Fibroblast of peridontal ligament (primary cell): ENCODE data around the gene DTNA.

Experiments
- DNase-seq: peaks from one replicate; pipeline ENCODE4 v3.0.0-alpha.2; 2010; ENCODE audit errors: extremely low read depth

DTNA gene

GRCh38 chr18:34771958-34772357 lies 61.9 kb downstream of the DTNA start:
- peak; percentile 36 for DNase-seq

DNA sequence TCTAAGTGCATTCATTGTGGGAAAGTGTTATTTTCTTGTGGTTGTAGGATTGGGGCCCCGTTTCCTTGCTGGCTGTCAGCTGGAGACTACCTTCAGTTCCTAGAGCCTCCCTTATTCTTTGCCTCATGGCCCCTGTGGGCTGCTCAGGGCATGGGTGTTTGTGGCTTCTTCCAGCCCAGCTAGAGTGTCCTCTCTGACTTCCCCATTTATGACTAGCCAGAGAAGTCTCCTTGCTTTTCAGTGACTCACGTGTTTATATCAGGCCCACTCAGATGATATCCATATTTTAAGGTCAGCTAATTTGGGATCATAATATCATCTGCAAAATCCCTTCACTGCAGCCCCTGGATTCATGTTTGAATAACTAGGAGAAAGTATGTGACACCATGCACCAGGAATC lies 62.8 kb downstream of the DTNA start:
- DNase-seq = peak; percentile 42

- no peak for DNase-seq
Observed at GRCh38 chr18:34773378-34773777, 63.3 kb downstream of the DTNA start.

DNA sequence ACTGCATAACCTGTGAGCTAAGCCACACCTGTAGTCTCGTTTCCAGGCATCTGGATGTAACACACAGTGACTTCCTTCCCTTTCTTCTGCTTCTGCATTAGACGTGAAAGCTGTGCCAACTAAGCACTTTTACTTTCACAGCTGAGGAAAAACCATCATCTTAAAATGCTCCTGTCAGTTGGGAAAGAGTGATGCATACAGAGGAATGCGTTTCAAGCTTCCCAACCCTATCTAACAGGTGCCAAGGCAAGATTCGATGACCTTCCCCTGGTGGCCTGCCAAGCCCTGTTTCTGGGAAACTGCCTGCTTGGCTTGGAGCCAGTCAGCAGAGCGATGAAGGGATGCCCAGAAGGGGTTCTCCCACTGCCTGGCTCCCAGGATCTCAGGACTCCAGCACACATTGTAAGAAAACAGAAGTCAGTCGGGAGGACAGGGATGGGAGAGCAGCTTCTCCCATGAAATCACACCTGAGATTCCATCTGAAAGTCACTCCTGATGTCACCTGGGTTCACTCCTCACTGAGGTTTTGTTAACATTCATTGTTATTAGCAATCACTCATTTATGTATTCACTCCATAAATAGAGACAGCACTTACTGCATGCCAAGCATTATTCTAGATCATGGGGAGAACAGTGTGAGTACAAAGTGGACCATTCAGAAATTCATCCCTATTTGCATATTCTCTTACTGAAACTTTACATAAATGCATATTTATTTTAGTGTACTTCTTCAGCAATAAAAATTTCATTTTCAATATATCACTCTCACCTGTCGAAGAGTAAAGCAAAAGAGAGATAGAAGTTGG lies 64.1 kb downstream of the DTNA start:
- peak; percentile 62 for DNase-seq

DNA sequence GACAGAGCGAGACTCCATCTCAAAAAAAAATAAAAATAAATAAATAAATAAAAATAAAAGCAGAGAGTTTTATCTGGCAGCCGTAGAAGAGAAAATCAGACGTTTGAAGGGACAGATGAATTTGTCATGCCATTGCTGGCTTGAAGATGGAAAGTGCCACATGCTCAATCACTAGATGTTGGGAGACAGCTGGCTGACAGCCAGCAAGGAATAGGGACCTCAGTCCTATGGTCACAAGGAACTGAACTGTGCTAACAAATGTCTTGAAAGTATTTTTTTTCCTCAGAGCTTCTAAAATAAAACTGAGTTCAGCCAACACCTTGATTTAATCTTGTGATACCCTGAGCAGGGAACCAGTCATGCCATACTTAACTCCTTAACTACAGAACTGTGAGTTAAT lies 65.4 kb downstream of the DTNA start:
- no peak for DNase-seq

DNA sequence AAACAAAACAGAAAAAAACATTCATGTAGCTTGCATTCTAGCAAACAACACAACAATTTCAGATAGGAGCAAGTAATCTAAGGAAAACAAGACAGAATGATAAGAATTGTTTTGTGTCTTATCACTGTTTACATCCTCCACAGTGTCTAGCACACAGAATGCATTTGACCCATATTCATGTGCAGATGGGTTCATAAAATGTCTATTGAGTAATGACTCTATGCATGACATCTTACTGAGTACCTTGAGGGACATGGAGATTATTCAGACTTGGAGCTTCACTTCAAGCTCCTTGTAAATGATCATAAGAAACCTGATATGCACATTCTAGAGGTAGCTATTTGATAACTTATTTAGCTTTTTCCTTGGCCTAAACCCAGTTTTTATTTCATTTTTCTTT lies 69.0 kb downstream of the DTNA start:
- no peak for DNase-seq

DNA sequence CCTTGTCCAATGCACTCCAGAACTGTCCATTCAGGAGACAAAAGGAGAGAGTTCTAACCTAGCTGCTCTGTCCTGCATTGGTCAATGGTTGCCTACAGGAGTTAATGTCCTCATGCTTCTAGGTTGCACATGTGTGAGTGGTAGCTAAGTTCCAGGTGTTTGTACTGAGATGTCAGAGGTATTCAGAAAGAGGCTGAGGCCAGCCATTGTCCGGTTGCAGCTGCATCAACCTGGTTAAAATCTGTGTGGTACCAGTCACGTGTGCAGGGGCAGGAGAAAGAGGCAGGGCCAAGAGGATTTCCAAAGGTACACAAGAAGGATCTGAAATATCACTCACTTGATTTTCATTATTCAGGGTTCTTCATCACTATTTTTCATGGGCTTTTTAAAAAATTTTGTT lies 70.8 kb downstream of the DTNA start:
- DNase-seq = no peak

- peak; percentile 32 for DNase-seq
Observed at GRCh38 chr18:34783501-34783900, 73.4 kb downstream of the DTNA start.

GRCh38 chr18:34786162-34786741 lies 76.2 kb downstream of the DTNA start:
- no peak for DNase-seq

DNA sequence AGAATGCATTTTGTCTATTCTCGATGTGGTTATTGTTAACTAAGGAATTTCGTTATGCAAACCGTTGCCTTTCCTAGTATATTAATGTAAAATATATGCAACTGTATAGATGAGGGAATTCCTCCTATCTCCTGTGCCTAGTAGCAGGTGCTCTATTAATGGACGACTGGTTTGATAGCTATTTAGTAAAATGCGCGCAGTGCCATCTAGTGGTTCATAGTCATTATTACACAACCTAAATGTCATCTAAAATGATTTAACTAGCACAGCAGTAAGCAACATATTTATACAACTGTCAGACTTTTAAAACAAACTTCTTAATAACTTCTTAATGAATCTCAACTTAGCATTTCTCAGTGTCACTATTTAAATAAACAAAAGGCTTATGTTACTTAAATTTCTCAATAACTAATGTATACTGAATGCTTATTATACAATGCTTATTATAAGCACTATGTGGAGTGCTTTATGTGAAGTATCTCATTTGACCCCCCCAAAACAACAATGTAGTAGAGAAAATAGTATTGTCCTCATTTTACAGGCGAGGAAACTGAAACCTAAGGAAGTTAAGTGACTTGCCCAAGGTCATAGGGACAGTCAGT lies 77.9 kb downstream of the DTNA start:
- DNase-seq = peak; percentile 84

DNA sequence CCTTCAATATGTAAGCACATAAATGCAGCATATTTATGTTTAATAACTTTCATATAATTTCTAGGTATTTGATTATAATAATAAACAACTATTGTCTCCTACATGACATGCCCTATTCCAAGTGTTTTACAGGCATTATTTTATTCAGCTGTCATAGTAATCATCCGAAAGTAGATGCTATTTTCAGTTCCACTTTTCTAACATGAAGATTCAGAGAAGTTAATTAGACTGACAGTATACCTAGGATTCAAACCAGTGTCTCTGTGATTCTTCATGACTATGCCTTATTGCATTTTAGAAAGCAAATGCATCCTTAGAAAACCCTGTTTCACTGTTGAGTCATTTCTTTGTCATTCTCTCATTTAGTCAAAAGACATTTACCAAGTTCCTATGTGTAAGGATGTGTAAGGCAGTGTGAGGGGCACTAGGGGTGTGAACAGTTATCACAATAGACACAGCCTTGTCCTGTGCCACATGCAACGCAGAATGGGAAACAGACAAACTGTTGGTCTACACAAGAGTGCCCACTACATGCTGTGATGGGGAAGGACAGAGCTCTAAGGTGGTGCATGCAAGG lies 79.8 kb downstream of the DTNA start:
- DNase-seq = no peak

DNA sequence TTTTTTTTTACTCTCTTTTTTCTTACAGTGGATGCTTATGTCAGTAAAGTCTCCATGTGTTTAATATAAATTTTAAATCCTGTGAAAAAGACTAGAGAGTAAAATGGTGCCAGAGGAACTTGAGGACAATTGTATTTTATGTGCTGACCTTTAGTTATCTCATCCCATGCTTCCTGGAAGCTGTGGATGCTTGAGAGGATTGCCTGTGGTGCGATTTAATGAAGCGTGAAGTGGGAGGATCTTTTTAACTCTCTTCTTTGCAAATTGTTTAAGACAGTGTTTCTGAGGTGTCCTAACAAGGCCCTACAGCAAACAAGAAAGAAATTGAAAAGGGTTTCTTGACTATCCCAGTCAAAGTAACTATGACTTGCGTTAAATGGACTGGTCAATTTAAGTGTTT lies 84.2 kb downstream of the DTNA start:
- no peak for DNase-seq

DNA sequence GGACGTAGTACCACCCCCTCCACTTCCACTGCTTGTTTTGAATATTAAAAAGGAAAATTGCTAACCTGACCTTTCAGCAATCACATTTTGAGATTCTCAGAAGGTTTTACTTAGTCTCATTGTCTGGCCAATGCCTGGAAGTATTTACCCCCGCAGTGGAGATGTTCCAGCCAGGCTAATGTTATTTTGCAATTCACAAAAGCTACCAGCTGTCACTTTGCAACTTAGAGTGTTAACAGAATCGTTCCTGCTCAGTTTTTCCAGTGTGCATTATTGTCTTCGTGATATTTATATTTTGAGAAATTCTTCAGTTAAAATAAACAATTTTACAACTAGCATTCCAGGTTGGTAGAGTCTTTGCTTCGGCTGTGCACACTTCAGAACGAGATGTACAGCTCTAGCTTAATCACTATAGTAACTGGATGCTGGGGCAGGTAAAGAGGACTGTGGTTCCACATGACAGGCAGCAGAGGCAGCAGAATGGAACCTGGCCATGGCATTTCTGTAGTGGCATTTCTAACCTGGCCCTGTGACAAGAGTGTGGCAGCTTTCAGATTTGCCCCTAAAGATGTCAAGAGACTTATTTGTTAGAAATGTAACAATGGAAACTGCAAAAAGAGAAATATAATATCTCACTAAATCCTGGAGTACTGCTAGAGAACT lies 85.1 kb downstream of the DTNA start:
- DNase-seq = no peak

- DNase-seq = no peak
Observed at GRCh38 chr18:34796035-34796657, 86.0 kb downstream of the DTNA start.

DNA sequence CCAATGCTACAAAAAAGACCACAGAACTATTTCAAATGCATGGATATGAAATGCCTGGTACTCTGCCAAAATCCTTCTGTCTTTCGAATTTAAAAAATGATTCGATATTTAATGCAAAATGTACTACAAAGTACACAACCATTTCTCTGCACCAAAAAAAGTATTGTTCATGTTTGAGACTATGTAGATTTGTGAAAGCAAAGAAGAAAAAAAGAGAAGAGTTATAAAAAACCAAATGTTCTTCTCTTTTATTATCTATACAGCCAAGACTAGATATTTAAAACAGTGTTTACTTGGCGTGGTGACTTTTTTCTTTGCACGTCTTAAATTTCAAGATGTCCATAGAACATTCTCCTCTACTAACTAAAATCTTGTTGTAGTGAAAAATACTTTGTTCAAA lies 89.2 kb downstream of the DTNA start:
- no peak for DNase-seq

- DNase-seq = no peak
Observed at GRCh38 chr18:34800381-34800780, 90.3 kb downstream of the DTNA start.

- DNase-seq = peak; percentile 74
Observed at GRCh38 chr18:34801774-34802173, 91.7 kb downstream of the DTNA start.

DNA sequence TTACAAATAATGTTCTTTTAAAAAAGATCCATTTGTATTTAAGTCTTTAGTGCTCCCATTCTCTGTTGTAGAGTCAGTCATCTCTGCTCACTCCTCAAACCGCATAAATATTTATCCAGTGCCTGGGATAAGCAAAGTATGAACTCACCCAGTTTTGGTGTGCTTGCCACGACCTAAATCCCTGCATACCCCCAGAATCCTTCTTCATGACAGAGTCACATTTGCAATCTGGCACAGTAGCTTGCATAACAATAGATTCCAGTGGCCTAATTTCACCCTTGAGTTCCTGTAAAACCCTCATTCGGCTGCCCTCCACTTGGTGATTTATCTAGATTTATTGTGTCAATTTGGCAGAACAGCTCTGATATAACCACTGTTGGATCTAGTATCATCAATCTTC lies 92.9 kb downstream of the DTNA start:
- DNase-seq = peak; percentile 36

DNA sequence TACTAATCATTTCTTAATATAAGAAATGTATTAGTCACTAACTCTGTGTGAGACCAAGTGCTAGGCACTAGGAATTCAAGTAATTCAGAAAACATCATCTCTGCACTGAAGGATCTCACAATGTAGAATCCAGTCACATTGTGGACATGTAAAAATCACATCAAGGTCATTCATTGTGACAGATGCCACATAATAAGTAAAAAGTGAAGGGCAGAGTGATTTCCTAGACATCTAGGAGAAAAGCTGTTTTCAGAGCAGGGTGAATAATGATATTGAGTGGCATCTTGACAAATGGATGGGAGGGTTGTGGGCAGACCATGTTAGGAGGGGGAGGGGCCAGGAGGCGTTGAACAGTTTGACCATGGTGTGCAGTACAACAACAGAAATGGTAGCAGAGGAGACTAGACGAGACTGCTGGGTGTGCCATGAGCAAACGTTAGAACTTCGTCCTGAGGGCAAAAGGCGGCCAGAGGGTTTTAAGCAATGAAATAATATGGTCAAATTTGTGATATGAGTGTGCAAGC lies 93.8 kb downstream of the DTNA start:
- no peak for DNase-seq

GRCh38 chr18:34805103-34805877 lies 95.2 kb downstream of the DTNA start:
- no peak for DNase-seq

DNA sequence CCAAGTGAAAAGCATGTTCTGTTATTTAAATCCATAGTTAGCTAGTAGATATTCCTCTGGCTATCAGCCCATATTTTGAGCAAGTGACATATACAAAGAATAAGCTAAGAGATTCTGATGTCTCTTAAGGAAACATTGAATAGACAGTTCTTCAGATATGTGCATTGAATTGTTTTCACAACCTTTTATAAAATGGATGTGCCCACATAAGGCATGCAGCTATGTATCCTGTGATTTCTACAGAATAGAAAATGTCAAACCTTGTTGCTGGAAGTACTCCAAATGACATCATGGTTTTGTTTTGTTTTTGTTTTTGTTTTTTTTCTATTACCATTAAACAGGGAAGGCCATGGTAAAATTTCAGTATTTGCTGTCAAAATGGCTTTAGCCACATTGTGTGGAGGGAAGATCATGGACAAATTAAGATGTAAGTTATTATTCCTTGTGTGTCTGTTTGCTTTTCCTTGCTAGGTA lies 95.8 kb downstream of the DTNA start:
- DNase-seq = no peak
